Measurements from ENCODE around the gene UBAC1.
A peak's percentile ranks its signal among the peaks of the same experiment; 100 is the strongest.
"Not testable (repeated sequence)": the region's sequence is repeated elsewhere in the genome, so short reads cannot be mapped to it uniquely, and the experiment has no call there.

The UBAC1 gene

DNA sequence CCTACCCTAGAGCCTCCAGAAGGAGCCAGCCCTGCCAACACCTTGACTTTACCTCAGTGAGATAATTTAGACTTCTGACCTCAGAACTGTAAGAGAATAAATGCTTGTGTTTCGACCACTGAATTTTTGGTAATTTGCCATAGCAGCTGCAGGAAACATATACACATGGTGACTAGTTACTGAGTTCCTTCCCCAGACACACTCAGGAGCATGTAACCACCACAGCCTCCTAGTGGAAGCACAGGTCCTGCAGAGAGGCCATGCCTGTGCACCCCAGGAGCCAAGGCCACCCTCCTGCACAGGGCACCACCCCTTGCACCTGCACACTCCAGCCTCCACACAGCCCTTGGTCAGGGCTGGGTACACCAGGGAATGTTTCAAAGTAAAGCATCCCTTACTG lies 46.3 kb downstream of the UBAC1 start:
- DNase-seq (ENCODE audit: low read depth) = no peak
- TF ChIP-seq, protein P1, sequence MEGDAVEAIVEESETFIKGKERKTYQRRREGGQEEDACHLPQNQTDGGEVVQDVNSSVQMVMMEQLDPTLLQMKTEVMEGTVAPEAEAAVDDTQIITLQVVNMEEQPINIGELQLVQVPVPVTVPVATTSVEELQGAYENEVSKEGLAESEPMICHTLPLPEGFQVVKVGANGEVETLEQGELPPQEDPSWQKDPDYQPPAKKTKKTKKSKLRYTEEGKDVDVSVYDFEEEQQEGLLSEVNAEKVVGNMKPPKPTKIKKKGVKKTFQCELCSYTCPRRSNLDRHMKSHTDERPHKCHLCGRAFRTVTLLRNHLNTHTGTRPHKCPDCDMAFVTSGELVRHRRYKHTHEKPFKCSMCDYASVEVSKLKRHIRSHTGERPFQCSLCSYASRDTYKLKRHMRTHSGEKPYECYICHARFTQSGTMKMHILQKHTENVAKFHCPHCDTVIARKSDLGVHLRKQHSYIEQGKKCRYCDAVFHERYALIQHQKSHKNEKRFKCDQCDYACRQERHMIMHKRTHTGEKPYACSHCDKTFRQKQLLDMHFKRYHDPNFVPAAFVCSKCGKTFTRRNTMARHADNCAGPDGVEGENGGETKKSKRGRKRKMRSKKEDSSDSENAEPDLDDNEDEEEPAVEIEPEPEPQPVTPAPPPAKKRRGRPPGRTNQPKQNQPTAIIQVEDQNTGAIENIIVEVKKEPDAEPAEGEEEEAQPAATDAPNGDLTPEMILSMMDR (IDR thresholded peaks at IDR 0.05; ENCODE audit: insufficient read depth, low read depth, low read length, missing control alignments) = no peak
- no peak overlapping the region for H3K4me3 ChIP-seq (ENCODE audit: low read depth, low read length)

DNA sequence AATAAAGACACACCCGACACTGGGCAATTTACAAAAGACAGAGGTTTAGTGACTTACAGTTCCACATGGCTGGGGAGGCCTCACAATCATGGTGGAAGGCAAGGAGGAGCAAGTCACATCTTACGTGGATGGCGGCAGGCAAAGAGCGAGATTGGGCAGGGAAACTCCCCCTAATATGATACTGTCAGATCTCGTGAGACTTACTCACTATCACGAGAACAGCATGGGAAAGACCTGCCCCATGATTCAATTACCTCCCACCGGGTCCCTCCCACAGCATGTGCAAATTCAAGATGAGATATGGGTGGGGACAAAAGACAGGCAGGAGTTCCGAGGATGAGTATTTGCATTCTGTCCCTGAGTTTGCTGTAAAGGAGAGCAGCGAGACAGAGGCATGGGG lies 49.9 kb downstream of the UBAC1 start:
- not testable (repeated sequence) for H3K4me3 ChIP-seq (ENCODE audit: low read depth, low read length); DNase-seq (ENCODE audit: low read depth)

GRCh38 chr9:135910757-135911156 lies 50.4 kb downstream of the UBAC1 start:
- no peak overlapping the region for H3K4me3 ChIP-seq (ENCODE audit: low read depth, low read length)
- TF ChIP-seq, protein P1 (IDR thresholded peaks at IDR 0.05; ENCODE audit: insufficient read depth, low read depth, low read length, missing control alignments) = no peak
- DNase-seq (ENCODE audit: low read depth) = no peak

DNA sequence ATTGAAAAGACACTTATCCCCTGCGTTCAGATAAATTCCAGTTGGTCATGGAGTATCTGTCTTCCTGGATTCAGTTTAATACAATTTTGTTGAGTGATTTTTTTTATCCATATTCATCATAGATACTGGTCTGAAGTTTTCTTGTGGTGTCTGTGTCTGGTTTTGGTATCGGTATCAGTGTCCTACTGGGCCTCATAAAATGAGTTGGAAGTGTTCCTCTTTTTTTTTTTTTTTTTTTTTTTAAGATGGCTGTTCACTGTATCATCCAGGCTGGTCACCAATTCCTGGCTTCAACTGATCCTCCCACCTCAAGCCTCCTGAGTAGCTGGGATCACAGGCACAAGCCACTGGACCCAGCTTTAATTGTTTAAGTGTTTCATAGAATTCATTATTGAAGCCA lies 51.0 kb downstream of the UBAC1 start:
- no peak for DNase-seq (ENCODE audit: low read depth)
- no peak overlapping the region for H3K4me3 ChIP-seq (ENCODE audit: low read depth, low read length)
- TF ChIP-seq, protein P1 (IDR thresholded peaks at IDR 0.05; ENCODE audit: insufficient read depth, low read depth, low read length, missing control alignments) = no peak

DNA sequence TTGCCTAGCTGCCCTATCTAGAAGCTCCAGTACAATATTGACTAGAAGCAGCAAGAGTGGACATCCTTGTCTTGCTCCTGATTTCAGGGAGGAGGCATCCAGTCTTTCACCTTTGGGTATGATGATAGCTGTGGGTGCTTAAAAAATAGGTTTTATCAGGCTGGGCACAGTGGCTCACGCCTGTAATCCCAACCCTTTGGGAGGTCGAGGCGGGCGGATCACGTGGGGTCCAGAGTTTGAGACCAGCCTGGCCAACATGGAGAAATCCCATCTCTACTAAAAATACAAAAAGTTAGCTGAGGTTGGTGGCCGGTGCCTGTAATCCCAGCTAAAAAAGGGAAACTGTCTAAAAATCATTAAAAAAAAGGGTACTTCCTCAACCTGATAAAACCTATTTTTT lies 51.8 kb downstream of the UBAC1 start:
- DNase-seq (ENCODE audit: low read depth) = no peak
- TF ChIP-seq, protein P1 (IDR thresholded peaks at IDR 0.05; ENCODE audit: insufficient read depth, low read depth, low read length, missing control alignments) = no peak
- H3K4me3 ChIP-seq (ENCODE audit: low read depth, low read length) = no peak overlapping the region

DNA sequence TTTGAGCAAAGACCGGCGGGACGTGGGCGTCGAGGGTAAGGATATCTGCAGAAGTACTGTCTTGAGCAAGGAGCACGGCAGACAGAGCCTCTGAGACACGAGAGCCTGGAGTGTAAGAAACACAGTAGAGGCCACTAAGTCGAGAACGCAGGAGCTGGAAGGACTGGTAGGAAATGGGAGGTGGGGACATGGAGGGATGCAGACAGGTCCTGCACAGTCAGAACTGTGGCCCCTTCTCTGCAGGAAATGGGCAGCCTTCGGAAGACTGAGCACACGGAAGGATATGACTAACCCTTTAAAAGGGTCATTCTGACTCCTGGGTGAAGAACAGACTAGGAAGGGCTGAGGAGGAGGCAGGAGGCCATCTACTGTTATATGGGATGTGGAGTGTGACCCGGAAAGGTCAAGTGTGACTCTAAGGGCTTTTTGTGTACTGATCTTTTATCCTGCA lies 52.4 kb downstream of the UBAC1 start:
- TF ChIP-seq, protein P1 (IDR thresholded peaks at IDR 0.05; ENCODE audit: insufficient read depth, low read depth, low read length, missing control alignments) = no peak
- DNase-seq (ENCODE audit: low read depth) = peak; percentile 64
- peak overlapping the region; percentile 87 for H3K4me3 ChIP-seq (ENCODE audit: low read depth, low read length)

DNA sequence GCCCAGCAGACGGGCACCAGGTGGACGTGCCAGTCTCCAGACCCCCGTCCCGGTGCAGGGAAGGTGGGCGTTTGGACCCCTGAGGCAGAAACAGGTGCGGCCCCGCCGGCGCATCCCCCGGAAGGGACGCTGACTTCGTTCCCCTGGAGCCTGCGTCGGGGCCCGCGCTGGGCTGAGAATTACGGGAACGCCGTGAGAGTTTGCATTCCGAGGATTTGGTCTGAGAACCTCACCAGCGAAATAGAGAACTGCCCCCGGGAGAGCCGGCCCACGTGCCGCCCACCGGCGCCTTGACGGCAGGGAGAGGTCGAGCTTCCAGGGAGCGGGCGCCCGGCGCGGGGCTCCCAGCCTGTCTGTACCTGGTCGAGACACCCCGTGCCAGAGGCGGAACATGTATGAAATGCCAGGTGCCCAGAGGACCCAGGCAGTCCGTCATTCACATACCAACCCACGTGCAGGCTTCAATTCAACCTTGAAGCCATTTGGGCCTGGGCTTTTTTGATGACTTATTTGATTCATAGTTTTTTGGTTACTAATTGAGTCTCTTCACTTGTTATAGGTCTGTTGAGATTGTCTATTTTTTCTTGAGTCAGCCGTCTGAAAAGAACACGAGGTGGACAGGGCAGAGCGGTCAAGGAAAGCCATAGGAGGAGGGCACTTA lies 53.0 kb downstream of the UBAC1 start:
- no peak for DNase-seq (ENCODE audit: low read depth)
- H3K4me3 ChIP-seq (ENCODE audit: low read depth, low read length) = peak overlapping the region; percentile 87
- TF ChIP-seq, protein P1 (IDR thresholded peaks at IDR 0.05; ENCODE audit: insufficient read depth, low read depth, low read length, missing control alignments) = no peak
